Mucosa of descending colon (tissue), 3 donors: ENCODE data around the gene DPYD. TPM values are rescaled to one million over a fixed set of nuclear protein-coding genes. Genes with fewer than 3 reads are reported as not detected.

Experiments used
- ATAC-seq: fragments of 200-7000 bp; cut with Tn5 transposase; one replicate; pipeline ENCODE4 v1.9.1; 2020; ENCODE audit warnings: mild to moderate bottlenecking, moderate library complexity
- DNase-seq, 3 donors: peaks; one replicate each; pipeline ENCODE4 v3.0.0-alpha.2; 2020
- H3K36me3 ChIP-seq: fragments of 200-600 bp; one replicate; pipeline ENCODE4 v1.8.0; 2021; ENCODE audit warnings: low read depth, mild to moderate bottlenecking
- H3K4me1 ChIP-seq: fragments of 200-600 bp; one replicate; pipeline ENCODE4 v1.8.0; 2021; ENCODE audit warnings: low read depth, mild to moderate bottlenecking
- H3K4me3 ChIP-seq: fragments of 200-600 bp; one replicate; pipeline ENCODE4 v1.8.0; 2021; ENCODE audit warnings: mild to moderate bottlenecking
- H3K9me3 ChIP-seq: fragments of 200-600 bp; one replicate; pipeline ENCODE4 v1.8.0; 2021; ENCODE audit warnings: mild to moderate bottlenecking
- CTCF ChIP-seq: fragments of 200-600 bp; IDR thresholded peaks from one replicate; pipeline ENCODE4 v1.8.0; 2022; ENCODE audit warnings: antibody characterized with exemption, mild to moderate bottlenecking
- intact Hi-C, 2 donors: fragments of 100-400 bp; cut with DNase I in 1 of 2; cut with micrococcal nuclease in 1 of 2; formaldehyde crosslinking; loops; one replicate each; pipeline versions ENCODE4 v1.11.0 to v1.11.1; 2022; cut with DNase I, micrococcal nuclease
- total RNA-seq, 3 donors: library from RNA; stranded (reverse); fragmentation: NEBNext Ultra II Directional in 2 of 3; extraction: Animal tissue kit (Norgen Biotek cat#: 25700) in 2 of 3; gene quantifications; one replicate each; pipeline versions ENCODE4 v1.2.1 to v1.2.4, GENCODE V29; 2021 to 2023
- donor health status: DM: no; HTN: no; CAD: no; lungs with moderate emphysema.
- donor health status: DM: no; HTN: no; CAD: no.
- donor health status: DM: no; HTN: yes; CAD: no.

The DPYD gene
- total RNA-seq, 3 donors from 2014 or later: 13.8 to 33.3 (median 19.7) TPM

GRCh38 chr1:97730271-97730670 lies 190.6 kb downstream of the DPYD start:
- intact Hi-C loops: no loop called here
- DNase-seq: no peak
- Histone ChIP-seq H3K4me3 (no peak overlapping the region), H3K4me1 (no peaks in the 10 kb centered on the region), H3K9me3 (no peaks in the 10 kb centered on the region), H3K36me3 (no peaks in the 10 kb centered on the region)
- ATAC-seq: no peak
- no peak for TF ChIP-seq CTCF

- intact Hi-C loops: no loop called here
- no peak for DNase-seq
- Histone ChIP-seq H3K4me3 (no peak overlapping the region), H3K9me3 (no peaks in the 10 kb centered on the region), H3K4me1 (no peaks in the 10 kb centered on the region), H3K36me3 (no peaks in the 10 kb centered on the region)
- ATAC-seq: no peak
- TF ChIP-seq CTCF: no peak
Measured at GRCh38 chr1:97728436-97728835, 192.4 kb downstream of the DPYD start.

GRCh38 chr1:97727029-97727428 lies 193.8 kb downstream of the DPYD start:
- Histone ChIP-seq H3K4me3 (no peak overlapping the region), H3K36me3 (no peaks in the 10 kb centered on the region), H3K9me3 (no peaks in the 10 kb centered on the region), H3K4me1 (no peaks in the 10 kb centered on the region)
- no peak for TF ChIP-seq CTCF
- no peak for ATAC-seq
- intact Hi-C loops: no loop called here
- DNase-seq: no peak

GRCh38 chr1:97726386-97726785 lies 194.4 kb downstream of the DPYD start:
- Histone ChIP-seq H3K9me3 (no peaks in the 10 kb centered on the region), H3K4me1 (no peaks in the 10 kb centered on the region), H3K36me3 (no peaks in the 10 kb centered on the region), H3K4me3 (no peak overlapping the region)
- TF ChIP-seq CTCF: no peak
- intact Hi-C loops: no loop called here
- ATAC-seq (no peak), DNase-seq (no peak)

GRCh38 chr1:97721221-97721620 lies 199.6 kb downstream of the DPYD start:
- DNase-seq: no peak
- no peaks in the 10 kb centered on the region for H3K4me1 ChIP-seq
- intact Hi-C loops: no loop called here
- H3K36me3 ChIP-seq: no peaks in the 10 kb centered on the region
- H3K4me3 ChIP-seq: no peak overlapping the region
- TF ChIP-seq CTCF: no peak
- ATAC-seq: no peak
- H3K9me3 ChIP-seq: no peaks in the 10 kb centered on the region

- intact Hi-C loops: no loop called here
- ATAC-seq (no peak), DNase-seq (no peak)
- Histone ChIP-seq H3K9me3 (no peaks in the 10 kb centered on the region), H3K36me3 (no peaks in the 10 kb centered on the region), H3K4me3 (no peak overlapping the region), H3K4me1 (no peaks in the 10 kb centered on the region)
- no peak for TF ChIP-seq CTCF
Measured at GRCh38 chr1:97712980-97713379, 207.9 kb downstream of the DPYD start.
